H1 (cell line): ENCODE measurements around the gene CPSF4L. TPM values are rescaled to one million over a fixed set of nuclear protein-coding genes. Genes with fewer than 3 reads are reported as not detected.

Experiments
- CTCF ChIA-PET: fragments of 300-600 bp; sonication (Branson Sonifier 250); formaldehyde crosslinking; loops from one replicate; lab custom pipeline; 2021; ENCODE audit not compliant: partially characterized antibody; lab: Charles Lee
- POLR2A ChIA-PET: fragments of 300-600 bp; sonication (Branson Sonifier 250); formaldehyde crosslinking; loops from one replicate; lab custom pipeline; 2021; ENCODE audit warnings: inconsistent platforms; ENCODE audit not compliant: partially characterized antibody; lab: Charles Lee
- DNase-seq, 2 experiments: peaks; one replicate each; pipeline versions ENCODE4 v3.0.0 to v3.0.0-alpha.2; 2010 to 2022; ENCODE audit warnings: low spot score in 2 of 2, low read depth in 1 of 2, mixed read lengths in 1 of 2
- FAIRE-seq: peaks from 2 replicates; lab custom pipeline; 2011; peaks lifted over from hg19 to GRCh38; lab: Jason Lieb, UNC
- H2AFZ ChIP-seq: 2 replicates; pipeline ENCODE4 v1.8.1; 2012; ENCODE audit warnings: low read length, inconsistent platforms
- H2AK5ac ChIP-seq: 2 replicates; pipeline ENCODE4 v1.6.1; 2013; ENCODE audit warnings: low read depth, low read length
- H2BK120ac ChIP-seq: replicated peaks from 2 replicates; pipeline ENCODE3; 2013; ENCODE audit warnings: low read depth, low read length, inconsistent platforms
- H2BK12ac ChIP-seq: 2 replicates; pipeline ENCODE4 v1.6.1; 2013; ENCODE audit warnings: low read depth, low read length
- H2BK15ac ChIP-seq: 2 replicates; pipeline ENCODE4 v1.6.1; 2013; ENCODE audit warnings: low read length
- H2BK20ac ChIP-seq: 2 replicates; pipeline ENCODE4 v1.6.1; 2013; ENCODE audit warnings: low read length
- H2BK5ac ChIP-seq: 2 replicates; pipeline ENCODE4 v1.6.1; 2013; ENCODE audit warnings: low read depth, low read length
- H3K14ac ChIP-seq: 2 replicates; pipeline ENCODE4 v1.6.1; 2013; ENCODE audit warnings: inconsistent platforms; ENCODE audit not compliant: insufficient read length
- H3K18ac ChIP-seq: 2 replicates; pipeline ENCODE4 v1.6.1; 2013; ENCODE audit warnings: low read length; ENCODE audit errors: extremely low read depth
- H3K23ac ChIP-seq: 2 replicates; pipeline ENCODE4 v1.6.1; 2013; ENCODE audit warnings: inconsistent platforms; ENCODE audit not compliant: insufficient read length
- H3K23me2 ChIP-seq: 2 replicates; pipeline ENCODE4 v1.6.1; 2013; ENCODE audit warnings: low read depth, low read length
- H3K27ac ChIP-seq: 2 replicates; pipeline ENCODE4 v1.6.1; 2011; ENCODE audit warnings: low read depth, low read length, inconsistent platforms
- H3K27me3 ChIP-seq, 4 experiments: replicated peaks in 1 of 4; 1 replicate in 1 of 4; 2 replicates in 3 of 4; pipeline versions ENCODE4 v1.6.1 to v1.8.1; 2011 to 2013; ENCODE audit warnings: low read length in 3 of 4, mild to moderate bottlenecking in 3 of 4, inconsistent platforms in 2 of 4, mixed read lengths in 2 of 4, moderate library complexity in 1 of 4; ENCODE audit not compliant: control insufficient read depth in 3 of 4, insufficient read depth in 3 of 4; ENCODE audit errors: extremely low read depth in 1 of 4
- H3K36me3 ChIP-seq, 4 experiments: 2 replicates each; pipeline versions ENCODE4 v1.6.1 to v1.8.1; 2011 to 2013; ENCODE audit warnings: mild to moderate bottlenecking in 4 of 4, low read length in 3 of 4, moderate library complexity in 2 of 4, control low read depth in 1 of 4, inconsistent platforms in 1 of 4; ENCODE audit not compliant: insufficient read depth in 4 of 4, control insufficient read depth in 2 of 4
- H3K4ac ChIP-seq: replicated peaks from 2 replicates; pipeline ENCODE3; 2013; ENCODE audit warnings: low read length, low read depth, mixed read lengths, inconsistent platforms; ENCODE audit not compliant: insufficient read length
- H3K4me1 ChIP-seq, 4 experiments: replicated peaks in 1 of 4; 1 replicate in 1 of 4; 2 replicates in 3 of 4; pipeline versions ENCODE4 v1.6.1 to v1.8.1; 2011 to 2013; ENCODE audit warnings: low read length in 3 of 4, inconsistent platforms in 2 of 4, mixed read lengths in 1 of 4; ENCODE audit not compliant: insufficient read depth in 4 of 4, control insufficient read depth in 3 of 4
- H3K4me2 ChIP-seq, 2 experiments: 2 replicates each; pipeline versions ENCODE4 v1.6.1 to v1.8.1; 2011 to 2013; ENCODE audit warnings: low read depth in 2 of 2, low read length in 2 of 2, control low read depth in 1 of 2, inconsistent platforms in 1 of 2, mild to moderate bottlenecking in 1 of 2; ENCODE audit not compliant: insufficient read depth in 1 of 2
- H3K4me3 ChIP-seq, 4 experiments: fragments of 200-600, 300-600 bp in 1 of 4; sonication (generic), shearing (Covaris generic), sonication (Bioruptor Twin) in 1 of 4; 2 replicates each; pipeline versions ENCODE4 v1.5.1 to v1.8.1; 2011 to 2016; ENCODE audit warnings: low read length in 4 of 4, low read depth in 3 of 4, control low read depth in 2 of 4, inconsistent platforms in 2 of 4, mild to moderate bottlenecking in 2 of 4, mixed read lengths in 1 of 4, moderate library complexity in 1 of 4; ENCODE audit not compliant: insufficient read depth in 2 of 4; ENCODE audit errors: extremely low read depth in 1 of 4
- H3K56ac ChIP-seq: replicated peaks from 2 replicates; pipeline ENCODE3; 2013; ENCODE audit warnings: low read depth, mild to moderate bottlenecking, mixed read lengths, low read length, inconsistent platforms; ENCODE audit not compliant: insufficient read length
- H3K79me1 ChIP-seq: 2 replicates; pipeline ENCODE4 v1.6.1; 2013; ENCODE audit warnings: low read depth, low read length, control low read depth
- H3K79me2 ChIP-seq, 2 experiments: 2 replicates each; pipeline versions ENCODE4 v1.6.1 to v1.8.1; 2012 to 2013; ENCODE audit warnings: low read length in 2 of 2, mild to moderate bottlenecking in 2 of 2, inconsistent platforms in 1 of 2; ENCODE audit not compliant: insufficient read depth in 2 of 2, control insufficient read depth in 1 of 2
- H3K9ac ChIP-seq, 4 experiments: replicated peaks in 1 of 4; 1 replicate in 1 of 4; 2 replicates in 3 of 4; pipeline versions ENCODE4 v1.6.1 to v1.8.1; 2011 to 2013; ENCODE audit warnings: low read depth in 3 of 4, low read length in 3 of 4, control low read depth in 2 of 4, mild to moderate bottlenecking in 2 of 4, moderate library complexity in 2 of 4, inconsistent platforms in 1 of 4; ENCODE audit errors: extremely low read depth in 1 of 4
- H3K9me3 ChIP-seq, 2 experiments: 2 replicates each; pipeline versions ENCODE4 v1.6.1 to v1.8.1; 2012 to 2013; ENCODE audit warnings: mild to moderate bottlenecking in 2 of 2, moderate library complexity in 2 of 2, control low read depth in 1 of 2, inconsistent platforms in 1 of 2, low read depth in 1 of 2, low read length in 1 of 2, mixed read lengths in 1 of 2; ENCODE audit not compliant: insufficient read depth in 2 of 2
- H4K20me1 ChIP-seq, 2 experiments: replicated peaks in 1 of 2; 2 replicates each; pipeline versions ENCODE3 to v1.8.1; 2011 to 2013; ENCODE audit warnings: inconsistent platforms in 2 of 2, low read length in 2 of 2, mild to moderate bottlenecking in 1 of 2; ENCODE audit not compliant: insufficient read depth in 2 of 2, control insufficient read depth in 1 of 2
- H4K5ac ChIP-seq: 2 replicates; pipeline ENCODE4 v1.6.1; 2013; ENCODE audit warnings: low read length, low read depth, mixed read lengths, inconsistent platforms; ENCODE audit not compliant: insufficient read length
- H4K8ac ChIP-seq: 2 replicates; pipeline ENCODE4 v1.8.0; 2013; ENCODE audit warnings: mild to moderate bottlenecking, moderate library complexity, low read length, inconsistent platforms; ENCODE audit not compliant: insufficient read depth; ENCODE audit errors: extremely low read depth
- H4K91ac ChIP-seq: replicated peaks from 2 replicates; pipeline ENCODE3; 2013; ENCODE audit warnings: low read length, mixed read lengths, inconsistent platforms; ENCODE audit not compliant: insufficient read length
- BRCA1 ChIP-seq: IDR thresholded peaks from 2 replicates; pipeline ENCODE4 v1.6.1; 2012; ENCODE audit warnings: low read depth, low read length, improper control_type of control experiment
- E2F6 ChIP-seq: IDR thresholded peaks from 2 replicates; pipeline ENCODE4 v1.6.1; 2012; ENCODE audit warnings: inconsistent platforms
- SAP30 ChIP-seq: fragments of 300-600 bp; sonication (generic); IDR thresholded peaks from 2 replicates; pipeline ENCODE4 v1.7.1; 2012; ENCODE audit warnings: low read length, moderate library complexity, mild to moderate bottlenecking, inconsistent platforms; ENCODE audit not compliant: insufficient read depth, insufficient replicate concordance
- SUZ12 ChIP-seq: fragments of 200-600 bp; sonication (generic); IDR thresholded peaks from 2 replicates; pipeline ENCODE4 v1.6.1; 2012; ENCODE audit warnings: mild to moderate bottlenecking, inconsistent platforms, low read length, moderate library complexity, mixed read lengths
- WGBS, 2 experiments: shearing (Covaris generic) in 1 of 2; methylation state at CpG; one replicate each; pipeline versions ENCODE4 v1.1.6 to v1.1.7; 2013 to 2015; ENCODE audit warnings: low lambda C conversion rate in 2 of 2, mixed read lengths in 2 of 2, inconsistent platforms in 1 of 2, low coverage in 1 of 2, missing lambda C conversion rate in 1 of 2; ENCODE audit not compliant: insufficient replicate concordance in 2 of 2, insufficient coverage in 1 of 2, insufficient read length in 1 of 2; ENCODE audit errors: extremely low coverage in 1 of 2, missing lambda C conversion rate in 1 of 2; 5-methylcytosine and 5-hydroxymethylcytosine counted together
- polyA plus RNA-seq, 7 experiments: library from polyadenylated mRNA; depleted of rRNA in 3 of 7; stranded (reverse) in 5 of 7; unstranded in 2 of 7; fragments of >200 nt in 5 of 7; fragments of 200-250 nt in 2 of 7; gene quantifications; 1 replicate in 5 of 7; 2 replicates in 1 of 7; 4 replicates in 1 of 7; pipeline versions ENCODE4 v1.2.1 to v1.2.3, GENCODE V29; 2011 to 2013; ENCODE audit warnings: missing spikeins in 2 of 7, mixed read lengths in 2 of 7
- total RNA-seq: library from RNA; stranded (reverse); fragmentation: NEBNext Ultra II Directional; extraction: Animal tissue kit (Norgen Biotek cat#: 25700); gene quantifications from 2 replicates; pipeline ENCODE4 v1.2.1, GENCODE V29; 2021
- TF ChIP-seq, protein P1 (sequence below): IDR thresholded peaks from 2 replicates; pipeline ENCODE4 v1.6.1; 2012; ENCODE audit warnings: low read length, inconsistent platforms

CPSF4L gene
- total and polyA plus RNA-seq, 2 of the 8 experiments (the other 6 are each of a cell fraction or from before 2014, with no cell fraction given): not detected

- ChIA-PET CTCF (interaction anchor here (0.6 kb wide), 2 partner anchors 67 to 75 kb away, joined by 3 read pairs; no protein-coding TSS in a partner anchor), POLR2A (no interaction called here)
- Histone ChIP-seq H3K36me3 (peaks cover 0 to 6% (median 2%) of the 10 kb centered on the region in 4 experiments; a peak in 3 of 8 replicates), H3K23me2 (no peaks in the 10 kb centered on the region; the same call in 1 of the 2 replicates), H4K8ac (no peak overlapping the region), H3K23ac (no peak overlapping the region), H2BK5ac (no peak overlapping the region), H2AK5ac (0 out of 2 replicates have a peak overlapping the region, but pooled peaks have one; percentile 39), H3K79me2 (0 out of 4 replicates have a peak, but pooled peaks cover 0 to 3% of the 10 kb centered on the region in 2 experiments), H3K56ac (no peak overlapping the region), H3K4me3 (no peak overlapping the region), H2BK20ac (no peak overlapping the region), H4K91ac (no peak overlapping the region), H3K9ac (no peak overlapping the region), H3K18ac (no peak overlapping the region), H3K4me1 (peaks cover 0 to 18% (median 3%) of the 10 kb centered on the region in 4 experiments; a peak in 6 of 7 replicates), H3K9me3 (no peaks in the 10 kb centered on the region), H3K4me2 (no peak overlapping the region; a peak in 1 of 4 replicates), H3K27ac (no peak overlapping the region), H4K20me1 (peaks cover 4% of the 10 kb centered on the region in 2 experiments), H2BK15ac (no peak overlapping the region), H3K4ac (no peak overlapping the region), H4K5ac (no peak overlapping the region), H3K14ac (no peak overlapping the region), H2BK120ac (no peak overlapping the region), H2AFZ (no peak overlapping the region), H3K79me1 (peaks cover 16% of the 10 kb centered on the region), H2BK12ac (no peak overlapping the region), H3K27me3 (no peaks in the 10 kb centered on the region)
- WGBS, 2 experiments: 88% methylated on average over 19 of the region's 19 CpGs; no CpG with 5 or more reads in 1 of the 2 experiments
- FAIRE-seq (no peak), DNase-seq (no peak)
- TF ChIP-seq E2F6 (no peak), SAP30 (no peak), BRCA1 (no peak), SUZ12 (no peak)
- TF ChIP-seq, protein P1, sequence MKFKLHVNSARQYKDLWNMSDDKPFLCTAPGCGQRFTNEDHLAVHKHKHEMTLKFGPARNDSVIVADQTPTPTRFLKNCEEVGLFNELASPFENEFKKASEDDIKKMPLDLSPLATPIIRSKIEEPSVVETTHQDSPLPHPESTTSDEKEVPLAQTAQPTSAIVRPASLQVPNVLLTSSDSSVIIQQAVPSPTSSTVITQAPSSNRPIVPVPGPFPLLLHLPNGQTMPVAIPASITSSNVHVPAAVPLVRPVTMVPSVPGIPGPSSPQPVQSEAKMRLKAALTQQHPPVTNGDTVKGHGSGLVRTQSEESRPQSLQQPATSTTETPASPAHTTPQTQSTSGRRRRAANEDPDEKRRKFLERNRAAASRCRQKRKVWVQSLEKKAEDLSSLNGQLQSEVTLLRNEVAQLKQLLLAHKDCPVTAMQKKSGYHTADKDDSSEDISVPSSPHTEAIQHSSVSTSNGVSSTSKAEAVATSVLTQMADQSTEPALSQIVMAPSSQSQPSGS: no peak
Measured at GRCh38 chr17:73288534-73289302, 27.0 kb upstream of the CPSF4L start.
